Measurements from ENCODE around the gene USP17L22. TPM values are rescaled to one million over a fixed set of nuclear protein-coding genes. Genes with fewer than 3 reads are reported as not detected.

Gene USP17L22
- total RNA-seq, 2 experiments from 2014 or later = not detected

Other genes starting within 250 kb of the USP17L22 start
- not detected for gene FAM90A26, start 97.2 kb upstream of the USP17L22 start, total RNA-seq
- not detected for gene USP17L10, start 57.0 kb upstream of the USP17L22 start, total RNA-seq
- gene USP17L11, start 52.2 kb upstream of the USP17L22 start, total RNA-seq = not detected
- not detected for gene USP17L12, start 47.5 kb upstream of the USP17L22 start, total RNA-seq
- not detected for gene USP17L13, start 42.7 kb upstream of the USP17L22 start, total RNA-seq
- gene USP17L15, start 33.2 kb upstream of the USP17L22 start, total RNA-seq = not detected
- not detected for gene USP17L17, start 23.7 kb upstream of the USP17L22 start, total RNA-seq
- not detected for gene USP17L18, start 19.0 kb upstream of the USP17L22 start, total RNA-seq
- gene USP17L19, start 14.2 kb upstream of the USP17L22 start, total RNA-seq = not detected
- not detected for gene USP17L20, start 9.5 kb upstream of the USP17L22 start, total RNA-seq
- not detected for gene USP17L21, start 4.7 kb upstream of the USP17L22 start, total RNA-seq
- not detected for gene USP17L24, start 57.5 kb downstream of the USP17L22 start, total RNA-seq
- gene USP17L25, start 62.3 kb downstream of the USP17L22 start, total RNA-seq = not detected
- not detected for gene USP17L26, start 67.0 kb downstream of the USP17L22 start, total RNA-seq
- not detected for gene USP17L5, start 71.8 kb downstream of the USP17L22 start, total RNA-seq
- not detected for gene USP17L27, start 76.5 kb downstream of the USP17L22 start, total RNA-seq
- not detected for gene USP17L28, start 81.3 kb downstream of the USP17L22 start, total RNA-seq
- not detected for gene USP17L29, start 86.0 kb downstream of the USP17L22 start, total RNA-seq
- not detected for gene USP17L30, start 95.5 kb downstream of the USP17L22 start, total RNA-seq
- gene DEFB131A, start 176.8 kb downstream of the USP17L22 start, total RNA-seq = not detected

Data from activated naive CD4-positive, alpha-beta T cell treated with anti-CD3 and anti-CD28 coated beads for 36 hours (primary cell).